NOMO-1 treated with DMSO at 0.1 percent for 48 hours (cell line): ENCODE measurements around the gene GRID1.
A peak's percentile ranks its signal among the peaks of the same experiment; 100 is the strongest.

Source experiments
- DNase-seq: peaks from one replicate; lab custom pipeline; 2025; ENCODE audit not compliant: unreplicated experiment; lab: John Stamatoyannopoulos, UW

Gene GRID1

GRCh38 chr10:85648279-85648754 lies 718.3 kb downstream of the GRID1 start:
- DNase-seq = no peak

DNA sequence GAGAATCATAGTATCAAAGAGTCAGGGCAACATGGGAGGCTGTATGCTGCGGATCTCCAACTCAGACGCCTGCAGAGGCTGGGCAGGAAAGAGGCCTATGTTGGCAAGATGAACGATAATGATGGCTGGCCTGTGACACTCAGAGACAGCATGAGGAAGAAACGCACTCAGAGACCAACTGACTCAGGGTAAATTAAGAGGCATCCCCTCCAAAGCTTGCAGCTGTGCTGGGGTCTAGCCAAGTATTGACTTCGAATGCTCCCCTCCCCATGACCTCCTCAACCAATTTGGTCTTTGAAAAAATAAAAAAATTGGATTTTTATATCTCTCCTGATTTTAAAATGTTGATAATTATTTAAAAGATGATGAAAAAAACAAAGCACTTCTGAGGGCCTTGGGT lies 718.9 kb downstream of the GRID1 start:
- no peak for DNase-seq

DNA sequence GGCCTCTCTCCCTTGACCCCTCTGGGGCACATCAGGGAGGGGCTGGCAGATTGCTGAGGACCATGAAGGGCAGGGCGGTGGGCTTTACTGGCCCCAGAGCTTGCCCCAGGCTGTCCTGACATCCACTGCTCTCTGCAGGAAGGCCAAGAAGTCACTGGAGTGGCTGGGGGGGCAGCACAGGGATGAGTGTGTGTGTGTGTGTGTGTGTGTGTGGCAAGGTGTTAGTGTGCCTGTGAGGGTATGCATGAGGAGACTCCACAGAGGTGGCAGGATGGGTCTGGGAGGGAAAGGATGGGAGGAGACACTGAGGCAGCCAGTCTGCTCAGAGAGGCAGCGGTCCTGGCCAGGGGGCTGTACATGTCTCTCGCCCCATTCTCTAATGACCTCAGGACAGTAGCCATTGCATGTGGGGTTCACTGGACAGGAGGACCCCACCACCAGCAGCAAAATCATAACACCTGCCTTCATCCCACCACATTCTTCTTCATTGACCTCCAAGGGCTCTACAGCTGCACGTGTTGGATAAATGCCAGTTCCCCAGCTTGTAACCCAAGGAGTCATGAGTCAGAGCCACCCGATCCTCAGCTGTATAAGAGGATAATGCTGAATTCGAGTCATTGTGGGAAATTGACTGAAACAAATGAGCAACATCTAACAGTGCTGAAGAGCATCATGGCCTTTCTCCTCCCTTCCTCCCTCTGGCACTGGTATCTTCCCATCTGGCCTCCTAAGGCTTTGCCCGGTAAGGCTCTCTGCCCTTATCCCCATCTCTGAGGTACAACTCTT lies 720.5 kb downstream of the GRID1 start:
- no peak for DNase-seq

DNA sequence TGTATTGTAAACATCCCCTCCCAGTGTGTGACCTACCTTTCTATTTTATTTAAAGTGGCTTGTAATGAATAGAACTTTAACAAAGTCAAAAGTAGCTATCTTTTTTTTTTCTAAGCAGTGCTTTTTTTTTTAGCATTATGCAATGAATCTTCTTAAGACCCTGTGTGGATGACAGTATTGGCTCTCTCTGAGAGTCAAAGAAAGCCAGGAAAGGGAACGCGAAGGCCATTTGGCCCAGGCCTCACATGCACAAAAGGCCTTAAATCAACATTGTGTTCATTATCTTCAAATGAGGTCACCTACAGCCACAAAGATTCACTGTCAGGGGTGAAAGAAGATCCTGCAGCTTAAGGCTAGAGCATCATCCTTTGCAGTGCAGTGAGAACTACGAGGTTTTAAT lies 721.5 kb downstream of the GRID1 start:
- DNase-seq = no peak

- DNase-seq = no peak
Observed at GRCh38 chr10:85643845-85644525, 722.6 kb downstream of the GRID1 start.

GRCh38 chr10:85643171-85643844 lies 723.3 kb downstream of the GRID1 start:
- no peak for DNase-seq

- peak; percentile 81 for DNase-seq
Observed at GRCh38 chr10:85642421-85643170, 724.0 kb downstream of the GRID1 start.

DNA sequence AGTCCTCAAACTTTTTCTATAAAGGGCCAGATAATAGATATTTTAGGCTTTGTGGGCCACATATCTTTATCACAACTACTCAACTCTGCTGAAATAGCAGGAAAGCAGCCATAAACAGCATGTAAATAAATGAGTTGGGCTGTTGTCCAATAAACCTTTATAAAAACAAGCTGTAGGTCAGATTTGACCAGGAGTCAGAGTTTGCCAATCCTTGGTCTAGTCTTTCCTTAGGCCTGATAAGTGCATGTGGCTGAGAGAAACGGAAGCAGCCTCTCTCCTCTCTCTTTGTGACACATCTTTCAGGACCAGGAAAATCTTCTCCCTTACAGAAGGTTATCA lies 724.5 kb downstream of the GRID1 start:
- DNase-seq = no peak

DNA sequence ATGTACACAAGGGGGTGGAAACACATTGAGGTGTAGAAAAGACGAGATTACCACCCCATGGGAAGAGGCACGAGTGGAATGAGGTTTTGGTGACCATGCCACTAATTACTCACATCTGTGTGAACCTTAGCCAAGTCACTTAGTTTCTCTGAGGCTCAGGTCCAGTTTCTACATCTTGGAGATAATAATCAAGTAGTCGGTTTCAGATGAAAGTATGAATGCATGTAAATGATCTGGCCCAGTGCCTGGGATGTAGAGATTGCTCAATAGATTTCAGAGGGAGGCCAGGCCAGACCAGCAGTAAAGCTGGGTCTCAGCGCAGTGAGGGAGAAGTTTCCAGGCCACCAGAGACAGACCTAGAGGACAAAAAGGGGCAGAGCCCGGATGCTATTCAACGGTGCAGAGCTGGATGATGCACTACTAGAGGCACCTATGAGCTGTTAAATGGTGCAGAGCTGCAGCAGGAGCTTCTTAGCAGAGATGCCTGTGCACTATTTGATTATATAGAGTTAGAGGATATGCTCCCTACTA lies 725.1 kb downstream of the GRID1 start:
- DNase-seq = no peak

DNA sequence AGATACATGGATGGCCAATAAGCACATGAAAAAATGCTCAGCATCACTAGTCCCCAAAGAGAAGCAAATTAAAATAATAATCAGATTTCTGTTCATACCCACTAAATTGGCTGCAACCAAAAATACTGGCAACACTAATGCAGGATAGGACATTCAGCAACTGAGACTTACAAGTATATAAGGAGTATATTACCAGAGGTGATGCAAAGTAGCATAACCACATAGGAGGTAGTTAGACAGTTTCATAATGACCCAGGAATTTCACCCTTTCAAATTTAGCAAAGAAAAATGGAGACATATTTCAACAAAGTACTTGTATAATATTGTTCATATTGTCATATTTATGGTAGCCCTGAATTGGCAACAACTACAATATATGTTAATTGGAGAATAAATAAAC lies 727.8 kb downstream of the GRID1 start:
- no peak for DNase-seq

- no peak for DNase-seq
Observed at GRCh38 chr10:85635650-85636049, 730.9 kb downstream of the GRID1 start.

GRCh38 chr10:85624511-85624910 lies 742.1 kb downstream of the GRID1 start:
- no peak for DNase-seq

GRCh38 chr10:85623758-85624157 lies 742.8 kb downstream of the GRID1 start:
- DNase-seq = no peak

DNA sequence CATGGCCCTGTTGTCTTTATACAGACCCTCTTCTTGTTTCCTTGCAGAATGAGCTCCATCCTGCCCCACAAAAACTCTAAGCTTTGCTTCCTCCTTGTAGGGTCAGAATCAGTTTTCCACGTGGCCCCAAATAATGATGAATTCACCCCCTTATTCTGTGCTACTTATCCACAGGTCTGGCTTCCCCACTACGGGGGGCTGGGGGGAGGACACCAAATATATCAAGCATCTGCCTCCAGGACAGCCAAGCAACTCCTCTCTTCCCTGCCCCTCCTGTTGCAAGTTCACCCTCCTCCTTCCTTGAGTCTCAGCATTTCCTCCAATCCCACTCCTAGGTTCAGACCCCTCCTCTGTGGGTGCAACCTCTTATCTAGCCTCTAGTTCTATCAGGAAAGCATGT lies 743.3 kb downstream of the GRID1 start:
- DNase-seq = no peak

- no peak for DNase-seq
Observed at GRCh38 chr10:85622425-85622824, 744.2 kb downstream of the GRID1 start.

- no peak for DNase-seq
Observed at GRCh38 chr10:85621562-85621961, 745.0 kb downstream of the GRID1 start.

GRCh38 chr10:85620807-85621206 lies 745.8 kb downstream of the GRID1 start:
- no peak for DNase-seq

DNA sequence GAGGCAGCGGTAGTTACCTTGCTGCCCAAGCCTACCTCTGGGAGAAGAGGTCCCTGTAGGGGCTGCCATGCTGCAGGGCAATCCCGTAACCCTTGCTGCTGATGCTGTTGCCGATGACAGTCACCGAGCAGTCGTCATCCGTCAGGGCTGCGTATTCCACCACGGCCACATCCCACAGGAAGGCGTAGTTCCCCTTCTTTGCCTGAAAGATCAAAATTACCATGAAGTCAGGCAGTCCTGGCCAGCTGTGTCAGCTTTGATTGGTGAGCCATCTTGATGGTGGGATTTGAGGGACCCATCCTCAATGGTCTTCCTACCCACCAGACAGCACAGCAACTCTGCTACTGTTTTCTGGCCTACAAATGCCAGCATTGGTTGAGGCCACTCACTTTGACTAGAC lies 746.8 kb downstream of the GRID1 start:
- DNase-seq = no peak

DNA sequence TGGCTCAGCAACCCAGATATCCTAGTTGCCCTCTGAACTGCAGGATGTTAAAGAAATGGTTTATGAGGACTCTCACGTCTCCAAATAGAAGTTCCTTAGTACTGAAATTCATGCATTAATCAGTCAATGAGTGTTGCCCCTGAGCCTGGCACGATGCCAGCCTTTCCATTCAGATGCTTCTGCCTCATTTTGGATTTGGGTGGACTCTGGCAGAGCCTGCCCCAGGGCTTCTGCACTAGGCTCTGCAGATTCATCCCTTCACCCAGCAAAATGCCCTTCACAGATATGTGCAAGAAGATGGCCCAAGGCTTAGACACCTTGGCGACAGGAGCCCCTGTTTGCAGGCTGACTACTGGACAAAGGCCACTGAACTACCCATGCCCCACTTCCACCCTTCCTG lies 747.8 kb downstream of the GRID1 start:
- DNase-seq = no peak

DNA sequence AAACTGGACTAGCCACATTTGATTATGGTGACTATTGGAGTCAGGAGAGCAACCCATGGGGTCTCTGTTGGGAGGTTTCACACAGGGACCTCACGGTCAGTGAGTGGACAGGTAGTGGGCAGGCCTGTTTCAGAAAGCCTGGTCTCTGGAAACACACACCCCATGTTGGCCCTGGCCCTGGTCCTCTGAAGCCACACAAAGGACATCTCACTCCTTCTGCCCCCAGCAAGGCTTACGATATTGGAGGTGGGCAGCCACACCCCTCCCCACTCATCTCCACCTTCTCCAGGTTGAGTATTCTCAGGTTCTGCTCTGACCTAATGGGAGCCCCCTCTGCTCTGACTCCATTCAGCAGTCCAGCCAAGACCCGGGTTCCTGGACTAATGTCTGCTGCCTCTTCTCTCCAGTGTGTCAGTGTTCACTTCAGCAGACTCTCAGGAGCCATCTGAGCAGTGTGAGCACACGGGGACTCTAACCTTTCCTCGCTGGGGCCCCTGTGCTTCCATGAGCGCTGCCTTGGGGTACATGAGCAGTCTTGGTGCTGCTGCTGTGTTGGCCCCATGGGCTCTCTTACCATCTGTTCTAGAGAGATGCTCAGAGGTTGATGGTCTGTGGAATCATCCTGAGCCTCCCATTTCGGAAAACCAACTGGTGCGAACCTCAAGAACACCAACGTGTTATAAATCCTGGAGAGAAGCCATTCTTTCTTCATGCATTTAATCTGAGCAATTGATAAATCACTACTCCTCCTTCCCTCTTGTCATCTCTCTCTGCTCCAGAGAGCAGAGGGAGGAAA lies 748.6 kb downstream of the GRID1 start:
- no peak for DNase-seq
